H9 (cell line): ENCODE data around the gene MAP2K2. TPM values are rescaled to one million over a fixed set of nuclear protein-coding genes. Genes with fewer than 3 reads are reported as not detected.

Experiments
- DNase-seq: peaks from one replicate; pipeline ENCODE4 v3.0.0-alpha.2; 2017
- H2AFZ ChIP-seq: one replicate; pipeline ENCODE4 v1.6.1; 2013; ENCODE audit warnings: mild to moderate bottlenecking, low read length, control low read depth, moderate library complexity
- H2AK5ac ChIP-seq: 2 replicates; pipeline ENCODE4 v1.6.1; 2013; ENCODE audit warnings: low read length, control low read depth, mixed read lengths; ENCODE audit not compliant: insufficient read length
- H2BK120ac ChIP-seq: one replicate; pipeline ENCODE4 v1.6.1; 2013; ENCODE audit warnings: low read depth, mild to moderate bottlenecking, low read length, control low read depth, inconsistent platforms; ENCODE audit not compliant: poor library complexity, severe bottlenecking
- H2BK12ac ChIP-seq: 2 replicates; pipeline ENCODE4 v1.6.1; 2013; ENCODE audit warnings: low read length, control low read depth, mixed read lengths, low read depth; ENCODE audit not compliant: insufficient read length
- H2BK15ac ChIP-seq: 2 replicates; pipeline ENCODE4 v1.6.1; 2013; ENCODE audit warnings: low read depth, low read length, control low read depth
- H2BK20ac ChIP-seq: one replicate; pipeline ENCODE4 v1.6.1; 2013; ENCODE audit warnings: low read depth, mild to moderate bottlenecking, low read length, control low read depth, inconsistent platforms; ENCODE audit not compliant: poor library complexity, severe bottlenecking
- H2BK5ac ChIP-seq: 2 replicates; pipeline ENCODE4 v1.6.1; 2013; ENCODE audit warnings: low read length, control low read depth, mixed read lengths; ENCODE audit not compliant: insufficient read length
- H3K14ac ChIP-seq: 2 replicates; pipeline ENCODE4 v1.6.1; 2013; ENCODE audit warnings: low read length, control low read depth; ENCODE audit not compliant: insufficient read depth
- H3K18ac ChIP-seq: 2 replicates; pipeline ENCODE4 v1.6.1; 2013; ENCODE audit warnings: low read depth, mild to moderate bottlenecking, mixed read lengths, low read length, control low read depth; ENCODE audit not compliant: insufficient read length
- H3K23ac ChIP-seq: 2 replicates; pipeline ENCODE4 v1.6.1; 2013; ENCODE audit warnings: low read length, control low read depth, mixed read lengths, low read depth; ENCODE audit not compliant: insufficient read length
- H3K23me2 ChIP-seq: 2 replicates; pipeline ENCODE4 v1.6.1; 2013; ENCODE audit warnings: low read depth, mild to moderate bottlenecking, mixed read lengths, low read length, control low read depth; ENCODE audit not compliant: insufficient read length, poor library complexity, severe bottlenecking
- H3K27ac ChIP-seq: 2 replicates; pipeline ENCODE4 v1.5.1; 2013; ENCODE audit warnings: low read length, control low read depth, mixed read lengths, low read depth; ENCODE audit not compliant: insufficient read length
- H3K27me3 ChIP-seq: 2 replicates; pipeline ENCODE4 v1.6.1; 2013; ENCODE audit warnings: low read length, control low read depth, inconsistent platforms; ENCODE audit not compliant: insufficient read depth
- H3K4ac ChIP-seq: 2 replicates; pipeline ENCODE4 v1.6.1; 2013; ENCODE audit warnings: low read depth, mild to moderate bottlenecking, control low read depth, inconsistent platforms, low read length, moderate library complexity
- H3K4me1 ChIP-seq: 2 replicates; pipeline ENCODE4 v1.6.1; 2013; ENCODE audit warnings: low read length, control low read depth, inconsistent platforms; ENCODE audit not compliant: insufficient read depth
- H3K4me2 ChIP-seq: 2 replicates; pipeline ENCODE4 v1.6.1; 2013; ENCODE audit warnings: low read length, control low read depth, mixed read lengths; ENCODE audit not compliant: insufficient read length, insufficient read depth
- H3K56ac ChIP-seq: 2 replicates; pipeline ENCODE4 v1.6.1; 2013; ENCODE audit warnings: low read depth, mild to moderate bottlenecking, mixed read lengths, low read length, control low read depth; ENCODE audit not compliant: insufficient read length
- H3K79me1 ChIP-seq: 2 replicates; pipeline ENCODE4 v1.6.1; 2013; ENCODE audit warnings: low read depth, mild to moderate bottlenecking, moderate library complexity, low read length, control low read depth, inconsistent platforms; ENCODE audit not compliant: insufficient read depth, poor library complexity, severe bottlenecking
- H3K79me2 ChIP-seq: 2 replicates; pipeline ENCODE4 v1.6.1; 2013; ENCODE audit warnings: low read length, control low read depth, inconsistent platforms; ENCODE audit not compliant: insufficient read depth
- H3K9ac ChIP-seq: 2 replicates; pipeline ENCODE4 v1.6.1; 2013; ENCODE audit warnings: low read length, control low read depth, mixed read lengths; ENCODE audit not compliant: insufficient read length; ENCODE audit errors: extremely low read depth
- H3K9me3 ChIP-seq: one replicate; pipeline ENCODE4 v1.6.1; 2013; ENCODE audit warnings: low read depth, low read length, inconsistent platforms; ENCODE audit not compliant: control insufficient read depth
- H3T11ph ChIP-seq: one replicate; pipeline ENCODE4 v1.6.1; 2013; ENCODE audit warnings: mild to moderate bottlenecking, low read length, control low read depth, inconsistent platforms
- H4K20me1 ChIP-seq: one replicate; pipeline ENCODE4 v1.6.1; 2013; ENCODE audit not compliant: control insufficient read depth, insufficient read length, insufficient read depth
- H4K5ac ChIP-seq: 2 replicates; pipeline ENCODE4 v1.6.1; 2013; ENCODE audit warnings: low read depth, mild to moderate bottlenecking, mixed read lengths, low read length, control low read depth; ENCODE audit not compliant: insufficient read length
- H4K8ac ChIP-seq: replicated peaks from 2 replicates; pipeline ENCODE4 v1.6.1; 2013; ENCODE audit warnings: low read length, control low read depth, mixed read lengths, low read depth; ENCODE audit not compliant: insufficient read length
- H4K91ac ChIP-seq: 2 replicates; pipeline ENCODE4 v1.6.1; 2013; ENCODE audit warnings: low read depth, mild to moderate bottlenecking, moderate library complexity, mixed read lengths, low read length, control low read depth; ENCODE audit not compliant: insufficient read length
- H3K27ac Mint-ChIP-seq, 3 experiments: 2 replicates in 2 of 3; 3 replicates in 1 of 3; pipeline ENCODE4 v1.8.0; 2020 to 2021; ENCODE audit warnings: mixed read lengths in 3 of 3, mild to moderate bottlenecking in 1 of 3, moderate library complexity in 1 of 3
- H3K27me3 Mint-ChIP-seq: 2 replicates; pipeline ENCODE4 v1.8.0; 2021; ENCODE audit warnings: low read depth, mild to moderate bottlenecking, moderate library complexity, mixed read lengths
- H3K36me3 Mint-ChIP-seq, 3 experiments: 2 replicates in 2 of 3; 3 replicates in 1 of 3; pipeline ENCODE4 v1.8.0; 2020 to 2021; ENCODE audit warnings: low read depth in 3 of 3, mixed read lengths in 3 of 3; ENCODE audit not compliant: insufficient read depth in 1 of 3
- H3K4me1 Mint-ChIP-seq, 2 experiments: 2 replicates each; pipeline ENCODE4 v1.8.0; 2020; ENCODE audit warnings: mixed read lengths in 2 of 2
- H3K4me3 Mint-ChIP-seq, 2 experiments: 2 replicates in 1 of 2; 3 replicates in 1 of 2; pipeline ENCODE4 v1.8.0; 2020 to 2021; ENCODE audit warnings: mild to moderate bottlenecking in 2 of 2, mixed read lengths in 2 of 2, moderate library complexity in 1 of 2
- H3K9me3 Mint-ChIP-seq, 2 experiments: 2 replicates in 1 of 2; 3 replicates in 1 of 2; pipeline ENCODE4 v1.8.0; 2020; ENCODE audit warnings: mild to moderate bottlenecking in 2 of 2, mixed read lengths in 2 of 2, moderate library complexity in 1 of 2
- WGBS: extraction: QIAGEN DNeasy Blood & Tissue Kit; methylation state at CpG from one replicate; pipeline ENCODE4 v1.1.7; 2013; ENCODE audit warnings: missing lambda C conversion rate, low lambda C conversion rate, mixed read lengths; ENCODE audit not compliant: insufficient read length; ENCODE audit errors: extremely low coverage; 5-methylcytosine and 5-hydroxymethylcytosine counted together
- total RNA-seq: library from RNA; stranded (reverse); gene quantifications from 2 replicates; pipeline ENCODE4 v1.2.1, GENCODE V29; 2021
- TF ChIP-seq, protein P1 (sequence below): fragments of 200-600 bp; sonication (generic); conservative IDR thresholded peaks from 3 replicates; pipeline ENCODE4 v1.8.0; 2021; ENCODE audit warnings: antibody characterized with exemption, mild to moderate bottlenecking

MAP2K2 gene
- total RNA-seq, 1 experiment from 2014 or later, result 167 TPM

DNA sequence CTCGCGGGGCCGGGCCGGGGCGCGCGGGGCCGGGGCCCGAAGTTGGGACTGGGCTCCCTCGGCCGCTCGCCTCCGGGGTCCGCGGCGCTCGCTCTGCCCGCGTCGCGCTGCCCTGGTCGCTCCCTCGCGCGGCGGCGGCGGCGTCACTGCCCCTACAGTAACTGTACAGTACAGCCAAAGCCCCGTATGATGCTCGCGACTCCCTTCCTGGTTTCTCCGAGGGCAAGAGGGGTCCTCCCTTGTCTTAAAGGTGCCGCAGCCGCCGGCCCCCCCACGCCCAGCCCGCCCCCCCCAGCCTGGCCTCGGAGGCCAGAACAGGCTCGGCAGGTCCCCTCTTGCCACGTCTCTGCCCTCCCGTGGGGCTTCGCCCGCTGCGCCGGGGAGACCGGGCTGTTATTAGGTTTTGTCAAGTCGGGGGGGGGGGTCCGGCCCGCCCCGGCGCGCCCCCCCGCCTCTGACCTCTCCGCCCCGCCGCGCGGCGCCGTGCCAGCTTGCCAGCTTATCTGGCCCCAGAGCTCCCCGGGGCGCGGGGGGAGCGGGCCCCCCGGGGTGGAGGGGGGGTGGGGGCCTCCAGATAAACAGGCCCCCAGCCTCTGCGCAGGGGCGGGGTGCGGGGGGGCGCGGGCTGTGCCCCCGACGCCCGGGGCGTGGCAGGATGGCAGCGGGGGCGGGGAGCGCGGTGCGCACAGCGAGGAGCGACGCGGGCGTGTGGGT lies 57.1 kb downstream of the MAP2K2 start, which contains the start of gene ZBTB7A:
Gene ZBTB7A (minus strand): TSS at position 218 of the 714 bp plus-strand sequence. CDS start 11,667 bp downstream, outside the sequence.
- H2AK5ac ChIP-seq, result no peak within 1 kb of the TSS
- no peaks in the 10 kb centered on the region for H3K9me3 ChIP-seq
- H3K4ac ChIP-seq, result no peak within 1 kb of the TSS
- H3K56ac ChIP-seq, result no peak within 1 kb of the TSS
- no peak within 1 kb of the TSS for H3K9ac ChIP-seq
- TF ChIP-seq, protein P1, sequence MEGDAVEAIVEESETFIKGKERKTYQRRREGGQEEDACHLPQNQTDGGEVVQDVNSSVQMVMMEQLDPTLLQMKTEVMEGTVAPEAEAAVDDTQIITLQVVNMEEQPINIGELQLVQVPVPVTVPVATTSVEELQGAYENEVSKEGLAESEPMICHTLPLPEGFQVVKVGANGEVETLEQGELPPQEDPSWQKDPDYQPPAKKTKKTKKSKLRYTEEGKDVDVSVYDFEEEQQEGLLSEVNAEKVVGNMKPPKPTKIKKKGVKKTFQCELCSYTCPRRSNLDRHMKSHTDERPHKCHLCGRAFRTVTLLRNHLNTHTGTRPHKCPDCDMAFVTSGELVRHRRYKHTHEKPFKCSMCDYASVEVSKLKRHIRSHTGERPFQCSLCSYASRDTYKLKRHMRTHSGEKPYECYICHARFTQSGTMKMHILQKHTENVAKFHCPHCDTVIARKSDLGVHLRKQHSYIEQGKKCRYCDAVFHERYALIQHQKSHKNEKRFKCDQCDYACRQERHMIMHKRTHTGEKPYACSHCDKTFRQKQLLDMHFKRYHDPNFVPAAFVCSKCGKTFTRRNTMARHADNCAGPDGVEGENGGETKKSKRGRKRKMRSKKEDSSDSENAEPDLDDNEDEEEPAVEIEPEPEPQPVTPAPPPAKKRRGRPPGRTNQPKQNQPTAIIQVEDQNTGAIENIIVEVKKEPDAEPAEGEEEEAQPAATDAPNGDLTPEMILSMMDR, result no peak
- Mint-ChIP-seq H3K27ac (no peak within 1 kb of the TSS), H3K36me3 (peaks cover 0 to 7% (median 4%) of the 10 kb centered on the region in 3 experiments; a peak in 2 of 7 replicates), H3K4me3 (peak within 1 kb of the TSS; percentile 61 to 80), H3K4me1 (peaks cover 8 to 24% of the 10 kb centered on the region in 2 experiments), H3K27me3 (peaks cover 29% of the 10 kb centered on the region), H3K9me3 (no peaks in the 10 kb centered on the region; a peak in 2 of 5 replicates)
- no peak within 1 kb of the TSS for H4K5ac ChIP-seq
- H3T11ph ChIP-seq, result no peak within 1 kb of the TSS
- no peak within 1 kb of the TSS for H2BK12ac ChIP-seq
- no peaks in the 10 kb centered on the region; the same call in 1 of the 2 replicates for H3K4me1 ChIP-seq
- peaks cover 6% of the 10 kb centered on the region for H3K79me1 ChIP-seq
- peaks cover 3% of the 10 kb centered on the region for H4K20me1 ChIP-seq
- H3K27me3 ChIP-seq, result peaks cover 10% of the 10 kb centered on the region; the same call in 1 of the 2 replicates
- peak within 1 kb of the TSS; percentile 17 for H3K4me2 ChIP-seq
- H2AFZ ChIP-seq, result no peak within 1 kb of the TSS
- H2BK20ac ChIP-seq, result no peak within 1 kb of the TSS
- no CpG with 5 or more reads among the region's 85 CpGs for WGBS
- 0 out of 2 replicates have a peak within 1 kb of the TSS, but pooled peaks have one; percentile 26 for H3K14ac ChIP-seq
- H4K91ac ChIP-seq, result no peak within 1 kb of the TSS
- peaks cover 19% of the 10 kb centered on the region; the same call in 1 of the 2 replicates for H3K79me2 ChIP-seq
- DNase-seq, result peak; percentile 61
- H4K8ac ChIP-seq, result no peak within 1 kb of the TSS
- no peak within 1 kb of the TSS for H2BK5ac ChIP-seq
- H3K23me2 ChIP-seq, result peaks cover 15% of the 10 kb centered on the region
- H3K18ac ChIP-seq, result no peak within 1 kb of the TSS
- H3K27ac ChIP-seq, result no peak within 1 kb of the TSS
- H2BK15ac ChIP-seq, result no peak within 1 kb of the TSS
- no peak within 1 kb of the TSS for H3K23ac ChIP-seq
- no peak within 1 kb of the TSS for H2BK120ac ChIP-seq
